Measurements from ENCODE around the gene RAB4B. TPM values are rescaled to one million over a fixed set of nuclear protein-coding genes. Genes with fewer than 3 reads are reported as not detected.
"Not testable (repeated sequence)": the region's sequence is repeated elsewhere in the genome, so short reads cannot be mapped to it uniquely, and the experiment has no call there.

Gene RAB4B
- total RNA-seq, 2 experiments from 2014 or later, result 40.0 to 40.3 TPM

- H3K36me3 Mint-ChIP-seq (ENCODE audit: low read depth), result peaks cover 22% of the 10 kb centered on the region
- DNase-seq; H3K27ac Mint-ChIP-seq; intact Hi-C loops (cut with micrococcal nuclease); H3K27me3 Mint-ChIP-seq (ENCODE audit: low read depth); H3K9me3 Mint-ChIP-seq; H3K4me3 Mint-ChIP-seq: not testable (repeated sequence)
- CTCF ChIA-PET, result interaction anchor here (0.6 to 0.8 kb wide), 2 partner anchors 34 to 151 kb away, joined by 3 to 5 read pairs; no protein-coding TSS in a partner anchor
- peaks cover 11% of the 10 kb centered on the region for H3K4me1 Mint-ChIP-seq (ENCODE audit: low read depth)
These were observed 6.8 kb upstream of the RAB4B start for GRCh38 chr19:40771101-40771862.

DNA sequence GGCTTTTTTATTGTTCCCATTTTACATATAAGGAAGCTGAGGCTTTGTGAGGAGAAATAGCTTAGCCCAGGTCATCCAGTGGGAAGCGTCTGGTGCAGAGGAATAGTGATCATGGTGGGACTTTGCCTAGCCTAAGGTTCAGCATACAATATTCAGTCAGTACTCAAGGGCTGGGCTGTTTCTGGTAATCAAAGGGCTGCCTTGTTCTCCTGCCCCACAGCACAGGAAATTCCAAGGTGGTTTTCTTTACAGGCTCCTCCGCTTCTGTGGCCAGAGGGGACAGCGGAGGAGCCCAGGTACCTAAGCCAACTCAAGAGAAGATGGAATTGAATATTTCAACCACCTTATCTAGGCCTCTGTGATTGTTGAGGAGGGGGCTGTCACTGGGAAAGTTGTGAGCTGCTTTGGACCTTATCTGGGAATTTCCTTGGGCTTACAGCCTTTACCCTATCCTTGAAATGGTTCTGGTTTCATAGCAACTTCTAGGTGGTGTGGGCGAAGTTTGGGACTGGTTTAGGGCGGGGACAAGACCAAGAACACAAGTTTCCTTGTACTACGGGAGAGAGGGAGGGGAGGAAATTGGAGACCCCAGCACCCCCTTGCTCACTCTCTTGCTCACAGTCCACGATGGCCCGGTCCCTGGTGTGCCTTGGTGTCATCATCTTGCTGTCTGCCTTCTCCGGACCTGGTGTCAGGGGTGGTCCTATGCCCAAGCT is 3.0 kb upstream of the RAB4B start, which contains the start of gene MIA:
TSS of gene MIA (plus strand) at position 606 of the 716 bp plus-strand sequence. CDS start at position 628, 22 bp downstream.
- Mint-ChIP-seq H3K4me1 (ENCODE audit: low read depth) (peaks cover 32% of the 10 kb centered on the region), H3K27ac (no peak within 1 kb of the TSS), H3K36me3 (ENCODE audit: low read depth) (peaks cover 14% of the 10 kb centered on the region), H3K27me3 (ENCODE audit: low read depth) (no peaks in the 10 kb centered on the region), H3K4me3 (no peak within 1 kb of the TSS), H3K9me3 (peaks cover 3% of the 10 kb centered on the region)
- CTCF ChIA-PET, result interaction anchor here (0.8 to 0.9 kb wide), 2 partner anchors 32 to 34 kb away, joined by 3 read pairs; no protein-coding TSS in a partner anchor
- intact Hi-C loops (cut with micrococcal nuclease), result no loop called here
- no peak for DNase-seq

DNA sequence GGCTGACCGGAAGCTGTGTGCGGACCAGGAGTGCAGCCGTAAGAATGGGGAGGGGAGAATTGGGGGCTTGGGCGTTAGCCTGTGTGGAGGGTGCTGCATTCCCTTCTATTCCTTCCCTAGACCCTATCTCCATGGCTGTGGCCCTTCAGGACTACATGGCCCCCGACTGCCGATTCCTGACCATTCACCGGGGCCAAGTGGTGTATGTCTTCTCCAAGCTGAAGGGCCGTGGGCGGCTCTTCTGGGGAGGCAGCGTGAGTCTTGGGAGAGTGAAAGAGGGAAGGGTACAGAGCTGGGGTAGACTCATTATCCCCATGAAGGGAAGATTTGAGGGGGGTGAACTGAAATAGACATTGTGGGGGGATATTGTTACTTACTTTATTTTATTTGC is 2.4 kb upstream of the RAB4B start:
- CTCF ChIA-PET, result interaction anchor here (0.8 to 0.9 kb wide), 2 partner anchors 32 to 34 kb away, joined by 3 read pairs; no protein-coding TSS in a partner anchor
- intact Hi-C loops (cut with micrococcal nuclease), result loop anchor here (2.0 kb wide), 1 partner anchor 51 kb away; no protein-coding TSS in a partner anchor
- H3K9me3 Mint-ChIP-seq, result peaks cover 3% of the 10 kb centered on the region
- no peak for DNase-seq
- H3K27ac Mint-ChIP-seq, result no peak overlapping the region
- no peaks in the 10 kb centered on the region for H3K27me3 Mint-ChIP-seq (ENCODE audit: low read depth)
- H3K36me3 Mint-ChIP-seq (ENCODE audit: low read depth), result peaks cover 11% of the 10 kb centered on the region
- H3K4me1 Mint-ChIP-seq (ENCODE audit: low read depth), result peaks cover 37% of the 10 kb centered on the region
- no peak overlapping the region for H3K4me3 Mint-ChIP-seq

DNA sequence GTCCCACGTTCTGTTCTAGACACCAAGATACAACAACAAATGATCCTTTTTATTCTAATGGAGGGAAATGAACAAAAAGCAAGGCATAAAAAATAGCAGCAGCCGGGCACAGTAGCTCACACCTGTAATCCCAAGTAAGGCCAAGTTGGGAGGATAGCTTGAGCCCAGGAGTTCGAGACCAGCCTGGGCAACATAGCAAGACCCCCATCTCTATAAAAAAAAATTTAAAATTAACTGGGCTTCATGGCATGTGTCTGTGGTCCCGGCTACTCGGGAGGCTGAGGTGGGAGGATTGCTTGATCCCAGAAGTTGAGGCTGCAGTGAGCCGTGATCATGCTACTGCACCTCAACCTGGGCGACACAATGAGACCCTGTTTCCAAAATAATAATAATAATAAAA is 1.7 kb upstream of the RAB4B start:
- peaks cover 8% of the 10 kb centered on the region for H3K36me3 Mint-ChIP-seq (ENCODE audit: low read depth)
- no peaks in the 10 kb centered on the region for H3K9me3 Mint-ChIP-seq
- no peak overlapping the region for H3K27ac Mint-ChIP-seq
- no peaks in the 10 kb centered on the region for H3K27me3 Mint-ChIP-seq (ENCODE audit: low read depth)
- intact Hi-C loops (cut with micrococcal nuclease), result loop anchor here (2.0 kb wide), 1 partner anchor 52 kb away; no protein-coding TSS in a partner anchor
- no peak overlapping the region for H3K4me3 Mint-ChIP-seq
- DNase-seq, result no peak
- CTCF ChIA-PET, result interaction anchor here (3.4 kb wide), 1 partner anchor 30 kb away, joined by 27 read pairs; no protein-coding TSS in a partner anchor
- peaks cover 39% of the 10 kb centered on the region for H3K4me1 Mint-ChIP-seq (ENCODE audit: low read depth)

DNA sequence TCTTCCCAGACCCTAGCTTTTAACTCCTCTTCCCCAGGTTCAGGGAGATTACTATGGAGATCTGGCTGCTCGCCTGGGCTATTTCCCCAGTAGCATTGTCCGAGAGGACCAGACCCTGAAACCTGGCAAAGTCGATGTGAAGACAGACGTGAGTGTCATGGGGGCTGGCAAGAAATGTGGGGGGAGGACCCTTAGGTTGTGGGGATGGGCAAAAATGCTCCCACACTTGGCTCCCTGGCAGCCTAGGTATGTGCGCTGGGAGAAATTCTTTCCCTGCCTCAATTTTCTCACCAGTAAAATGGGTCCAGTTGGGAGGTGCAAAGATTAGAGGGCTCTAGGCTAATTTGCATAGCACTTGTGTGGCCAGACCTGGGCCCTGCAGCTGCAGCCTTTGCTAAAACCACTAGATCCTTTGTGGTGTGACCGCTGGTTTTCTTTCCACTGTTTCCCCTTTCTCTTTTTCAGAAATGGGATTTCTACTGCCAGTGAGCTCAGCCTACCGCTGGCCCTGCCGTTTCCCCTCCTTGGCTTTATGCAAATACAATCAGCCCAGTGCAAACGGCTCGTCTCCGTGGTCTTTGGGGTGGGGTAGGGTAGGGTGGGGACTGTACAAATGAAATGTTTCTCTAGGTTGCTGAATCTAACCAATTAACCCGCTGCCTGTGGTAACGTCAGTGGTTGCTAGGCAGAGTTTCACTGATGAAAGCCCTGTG is 959 bp upstream of the RAB4B start:
- intact Hi-C loops (cut with micrococcal nuclease), result loop anchor here (1.0 to 2.0 kb wide), 3 partner anchors 27 to 61 kb away; partner anchors contain the start of gene COQ8B
- H3K9me3 Mint-ChIP-seq, result no peaks in the 10 kb centered on the region
- H3K27ac Mint-ChIP-seq, result peak overlapping the region; percentile 91
- no peaks in the 10 kb centered on the region for H3K27me3 Mint-ChIP-seq (ENCODE audit: low read depth)
- CTCF ChIA-PET, result interaction anchor here (0.8 to 3.4 kb wide), 8 partner anchors 11 to 142 kb away, joined by 3 to 27 read pairs (median 4); partner anchors contain the start of gene EGLN2
- peak; percentile 98 for DNase-seq
- H3K36me3 Mint-ChIP-seq (ENCODE audit: low read depth), result peaks cover 6% of the 10 kb centered on the region
- peaks cover 39% of the 10 kb centered on the region for H3K4me1 Mint-ChIP-seq (ENCODE audit: low read depth)
- H3K4me3 Mint-ChIP-seq, result peak overlapping the region; percentile 85

DNA sequence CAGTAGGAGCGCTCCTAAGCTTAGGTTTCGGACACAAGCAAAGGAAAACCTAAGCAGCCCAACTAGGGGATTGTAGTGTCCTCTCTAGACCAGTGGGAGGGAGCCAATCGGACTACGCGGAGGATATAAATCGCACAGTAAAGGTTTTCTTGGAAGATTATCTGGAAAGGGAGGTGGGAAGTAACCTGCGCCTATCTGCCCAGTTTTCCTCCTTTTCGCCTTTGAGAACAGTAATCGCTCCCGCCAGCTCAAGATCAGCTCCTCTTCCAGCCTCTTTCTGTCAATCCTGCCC is 456 bp upstream of the RAB4B start:
- no peaks in the 10 kb centered on the region for H3K27me3 Mint-ChIP-seq (ENCODE audit: low read depth)
- no peaks in the 10 kb centered on the region for H3K9me3 Mint-ChIP-seq
- DNase-seq, result no peak
- CTCF ChIA-PET, result interaction anchor here (0.6 to 3.4 kb wide), 10 partner anchors 12 to 143 kb away, joined by 3 to 27 read pairs (median 3); partner anchors contain the start of gene EGLN2
- intact Hi-C loops (cut with micrococcal nuclease), result loop anchor here (1.0 to 2.0 kb wide), 3 partner anchors 27 to 61 kb away; partner anchors contain the start of gene COQ8B
- H3K36me3 Mint-ChIP-seq (ENCODE audit: low read depth), result peaks cover 6% of the 10 kb centered on the region
- peaks cover 39% of the 10 kb centered on the region for H3K4me1 Mint-ChIP-seq (ENCODE audit: low read depth)
- peak overlapping the region; percentile 85 for H3K4me3 Mint-ChIP-seq
- H3K27ac Mint-ChIP-seq, result peak overlapping the region; percentile 91

GRCh38 chr19:40778706-40779284 is 748 bp downstream of the RAB4B start:
- intact Hi-C loops (cut with micrococcal nuclease), result loop anchor here (1.0 kb wide), 7 partner anchors 14 to 485 kb away; partner anchors contain the start of gene ACTMAP
- no peak for DNase-seq
- Mint-ChIP-seq H3K27me3 (ENCODE audit: low read depth) (no peaks in the 10 kb centered on the region), H3K36me3 (ENCODE audit: low read depth) (peaks cover 6% of the 10 kb centered on the region), H3K27ac (peak overlapping the region; percentile 91), H3K9me3 (no peaks in the 10 kb centered on the region), H3K4me1 (ENCODE audit: low read depth) (peaks cover 39% of the 10 kb centered on the region), H3K4me3 (peak overlapping the region; percentile 85)
- CTCF ChIA-PET, result interaction anchor here (0.6 to 3.4 kb wide), 7 partner anchors 20 to 302 kb away, joined by 3 to 27 read pairs (median 4); partner anchors contain the start of gene EGLN2

GRCh38 chr19:40780582-40780981 is 2.5 kb downstream of the RAB4B start:
- intact Hi-C loops (cut with micrococcal nuclease), result no loop called here
- DNase-seq, result no peak
- H3K27me3 Mint-ChIP-seq (ENCODE audit: low read depth), result no peaks in the 10 kb centered on the region
- no peaks in the 10 kb centered on the region for H3K9me3 Mint-ChIP-seq
- peaks cover 6% of the 10 kb centered on the region for H3K36me3 Mint-ChIP-seq (ENCODE audit: low read depth)
- peak overlapping the region; percentile 72 for H3K27ac Mint-ChIP-seq
- H3K4me3 Mint-ChIP-seq, result no peak overlapping the region
- CTCF ChIA-PET, result no interaction called here
- peaks cover 37% of the 10 kb centered on the region for H3K4me1 Mint-ChIP-seq (ENCODE audit: low read depth)

- intact Hi-C loops (cut with micrococcal nuclease), result no loop called here
- H3K27me3 Mint-ChIP-seq (ENCODE audit: low read depth), result no peaks in the 10 kb centered on the region
- no peaks in the 10 kb centered on the region for H3K9me3 Mint-ChIP-seq
- no peak overlapping the region for H3K27ac Mint-ChIP-seq
- DNase-seq, result no peak
- H3K4me3 Mint-ChIP-seq, result no peak overlapping the region
- peaks cover 6% of the 10 kb centered on the region for H3K36me3 Mint-ChIP-seq (ENCODE audit: low read depth)
- CTCF ChIA-PET, result no interaction called here
- H3K4me1 Mint-ChIP-seq (ENCODE audit: low read depth), result peaks cover 38% of the 10 kb centered on the region
These were observed 3.1 kb downstream of the RAB4B start for GRCh38 chr19:40781140-40781539.

DNA sequence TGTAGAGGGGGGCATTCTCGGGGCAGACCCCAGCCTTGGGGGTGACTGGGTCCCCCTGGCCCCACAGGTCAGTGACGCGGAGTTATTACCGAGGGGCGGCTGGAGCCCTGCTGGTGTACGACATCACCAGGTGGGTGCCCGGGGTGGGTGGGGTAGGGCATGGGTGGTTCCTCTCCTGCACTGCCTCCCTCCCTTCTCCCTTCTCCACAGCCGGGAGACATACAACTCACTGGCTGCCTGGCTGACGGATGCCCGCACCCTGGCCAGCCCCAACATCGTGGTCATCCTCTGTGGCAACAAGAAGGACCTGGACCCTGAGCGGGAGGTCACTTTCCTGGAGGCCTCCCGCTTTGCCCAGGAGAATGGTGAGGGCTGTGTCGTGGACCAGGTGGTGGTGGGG is 5.7 kb downstream of the RAB4B start:
- Mint-ChIP-seq H3K9me3 (no peaks in the 10 kb centered on the region), H3K4me3 (no peak overlapping the region), H3K27me3 (ENCODE audit: low read depth) (no peaks in the 10 kb centered on the region), H3K36me3 (ENCODE audit: low read depth) (peaks cover 6% of the 10 kb centered on the region), H3K4me1 (ENCODE audit: low read depth) (peaks cover 25% of the 10 kb centered on the region), H3K27ac (no peak overlapping the region)
- intact Hi-C loops (cut with micrococcal nuclease), result no loop called here
- no peak for DNase-seq
- CTCF ChIA-PET, result no interaction called here

GRCh38 chr19:40784146-40784545 is 6.1 kb downstream of the RAB4B start:
- H3K9me3 Mint-ChIP-seq; H3K36me3 Mint-ChIP-seq (ENCODE audit: low read depth): not testable (repeated sequence)

More at GRCh38 chr19:40784146-40784545, 6.1 kb downstream of the RAB4B start:
- intact Hi-C loops (cut with micrococcal nuclease); CTCF ChIA-PET; H3K27me3 Mint-ChIP-seq (ENCODE audit: low read depth); DNase-seq; H3K4me3 Mint-ChIP-seq; H3K27ac Mint-ChIP-seq: not testable (repeated sequence)
- H3K4me1 Mint-ChIP-seq (ENCODE audit: low read depth), result peaks cover 20% of the 10 kb centered on the region
